NCI-H2107 treated with DMSO at 0.1 percent for 48 hours (cell line): Measurements from ENCODE around the gene UROD.
"Not testable (repeated sequence)": the region's sequence is repeated elsewhere in the genome, so short reads cannot be mapped to it uniquely, and the experiment has no call there.

Source experiments
- DNase-seq: peaks from one replicate; lab custom pipeline; 2025; ENCODE audit not compliant: unreplicated experiment; lab: John Stamatoyannopoulos, UW

UROD gene

DNA sequence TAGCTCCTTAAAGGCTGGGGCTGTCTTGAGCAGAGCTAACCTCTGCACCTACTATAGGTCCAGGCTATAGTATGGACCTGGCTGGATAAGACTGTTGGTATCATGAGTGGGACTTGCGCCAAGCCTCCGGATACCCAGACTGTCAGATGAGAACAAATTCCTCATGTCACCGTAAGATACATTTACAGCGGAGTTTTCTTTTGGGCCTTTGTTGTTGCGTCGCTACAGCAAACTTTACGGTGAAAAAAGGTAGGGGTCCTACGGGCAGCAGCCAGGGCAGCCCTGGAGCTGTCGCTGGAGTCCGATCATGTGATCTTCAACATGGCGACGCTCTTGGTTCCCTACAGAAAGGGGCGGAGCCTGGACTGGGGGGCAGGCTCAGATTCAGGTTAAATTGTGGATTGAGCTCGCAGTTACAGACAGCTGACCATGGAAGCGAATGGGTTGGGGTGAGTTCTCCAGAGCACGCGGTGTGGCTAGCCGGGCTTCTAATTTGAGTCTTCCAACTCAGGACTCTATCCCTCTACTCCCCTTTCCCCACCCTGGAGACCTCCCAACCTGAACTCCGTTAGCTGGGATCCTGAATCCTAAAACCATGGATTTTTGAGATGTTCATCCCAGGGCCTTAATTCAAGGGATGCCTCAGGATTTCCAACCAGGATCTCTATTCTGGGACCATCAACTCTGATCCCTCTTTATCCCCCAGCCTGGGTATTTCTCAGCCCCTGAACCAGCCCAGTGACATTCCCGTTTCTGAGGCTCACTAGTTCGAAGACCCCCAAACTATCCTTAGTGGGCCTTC is at the start of gene UROD:
Gene UROD (plus strand): TSS at position 418 of the 802 bp plus-strand sequence. CDS start 12 bp downstream, at position 430.
- peak; percentile 97 for DNase-seq

DNA sequence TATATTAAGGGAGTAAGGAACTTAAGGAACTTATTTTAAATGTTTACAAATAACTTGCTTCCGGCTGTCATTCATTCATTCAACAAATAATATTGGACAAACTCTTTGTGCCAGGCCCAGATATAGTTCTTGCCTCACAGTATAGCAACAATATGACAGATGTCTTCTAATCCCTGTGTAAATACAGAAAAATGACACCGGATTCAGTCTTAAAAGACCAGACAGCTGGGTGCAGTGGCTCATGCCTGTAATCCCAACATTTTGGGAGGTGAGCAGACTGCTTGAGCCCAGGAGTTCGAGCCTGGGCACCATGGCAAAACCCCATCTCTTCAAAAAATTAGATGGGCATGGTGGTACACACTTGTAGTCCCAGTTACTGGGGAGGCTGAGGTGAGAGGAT is 49.3 kb upstream of the UROD start:
- DNase-seq = no peak

DNA sequence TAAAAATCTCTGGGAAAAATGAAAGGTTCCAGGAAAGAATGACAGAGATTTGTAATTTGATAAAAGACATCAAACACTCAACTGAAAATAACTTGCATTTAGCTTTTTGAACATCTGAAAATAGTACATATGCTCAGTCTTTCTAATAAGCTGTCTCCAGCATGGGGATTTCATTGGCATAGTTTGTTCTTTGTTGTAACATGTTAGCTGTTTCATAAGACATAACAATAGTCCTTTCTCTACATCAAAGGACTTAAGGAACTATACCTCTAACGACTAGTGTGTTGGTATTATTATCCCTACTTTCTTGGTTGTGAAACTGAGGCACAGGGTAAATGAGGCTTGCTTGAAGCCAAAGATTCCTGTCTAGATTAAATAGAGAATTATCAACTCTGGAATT is 47.7 kb upstream of the UROD start:
- no peak for DNase-seq

DNA sequence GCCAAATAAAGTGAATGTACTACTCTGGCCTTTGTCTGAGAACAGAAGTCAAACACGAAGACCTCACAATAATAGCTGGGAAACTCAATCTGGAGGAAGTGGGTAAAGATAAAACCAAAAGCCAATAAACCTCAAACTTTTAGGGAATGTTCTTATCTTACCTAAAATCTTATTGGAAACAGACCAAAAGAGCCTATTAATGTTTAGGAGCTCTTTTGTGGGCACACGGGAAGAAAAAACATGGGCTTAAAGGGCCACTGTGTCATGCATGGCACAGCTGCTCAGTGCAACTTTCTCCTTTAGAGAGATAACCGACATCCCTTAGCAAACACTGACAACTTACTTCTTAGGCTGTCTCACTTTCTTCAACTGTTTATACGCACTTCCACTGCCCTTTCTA is 41.7 kb upstream of the UROD start:
- DNase-seq = no peak

DNA sequence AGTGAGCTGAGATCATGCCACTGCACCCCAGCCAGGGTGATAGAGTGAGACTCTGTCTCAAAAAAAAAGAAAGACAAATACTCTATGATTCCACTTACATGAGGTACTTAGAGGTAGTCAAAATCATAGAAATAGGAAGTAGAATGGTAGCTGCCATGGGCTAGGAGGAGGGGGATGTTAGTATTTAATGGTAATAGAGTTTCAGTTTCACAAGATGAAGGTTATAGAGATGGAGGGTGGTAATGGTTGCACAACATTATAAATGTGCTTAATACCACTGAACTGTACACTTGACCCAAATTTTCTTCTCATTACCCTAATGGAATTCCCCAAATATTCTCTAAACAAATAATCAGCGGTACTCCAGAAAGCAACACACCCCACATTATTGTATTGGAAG is 38.4 kb upstream of the UROD start:
- no peak for DNase-seq

DNA sequence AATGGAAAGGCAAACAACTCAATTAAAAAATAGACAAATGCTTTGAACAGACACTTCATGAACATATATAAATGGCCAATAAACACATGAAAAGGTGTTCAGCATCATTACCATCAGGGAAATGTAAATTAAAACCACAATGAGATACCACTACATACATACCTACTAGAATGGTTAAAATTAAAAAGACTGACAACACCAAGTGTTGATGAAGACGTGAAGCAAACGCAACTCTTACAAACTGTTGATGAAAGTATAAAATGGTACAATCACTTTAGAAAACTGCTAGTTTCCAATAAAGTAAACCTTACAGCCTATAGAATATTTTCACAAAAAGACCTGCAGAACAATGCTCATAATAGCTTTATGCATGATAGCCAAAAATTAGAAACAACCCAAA is 35.8 kb upstream of the UROD start:
- no peak for DNase-seq

DNA sequence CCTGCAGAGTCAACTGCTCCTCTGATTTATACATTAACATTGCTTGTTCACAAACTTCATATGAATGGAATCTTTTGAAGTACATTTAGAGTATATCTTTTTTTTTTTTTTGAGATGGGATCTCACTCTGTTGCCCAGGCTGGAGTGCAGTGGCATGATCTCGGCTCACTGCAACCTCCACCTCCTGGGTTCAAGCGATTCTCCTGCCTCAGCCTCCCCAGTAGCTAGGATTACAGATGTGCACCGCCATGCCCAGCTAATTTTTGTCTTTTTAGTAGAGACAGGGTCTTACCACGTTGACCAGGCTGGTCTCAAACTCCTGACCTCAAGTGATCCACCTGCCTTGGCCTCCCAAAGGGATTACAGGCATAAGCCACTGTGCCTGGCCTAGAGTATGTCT is 34.7 kb upstream of the UROD start:
- DNase-seq = not testable (repeated sequence)

DNA sequence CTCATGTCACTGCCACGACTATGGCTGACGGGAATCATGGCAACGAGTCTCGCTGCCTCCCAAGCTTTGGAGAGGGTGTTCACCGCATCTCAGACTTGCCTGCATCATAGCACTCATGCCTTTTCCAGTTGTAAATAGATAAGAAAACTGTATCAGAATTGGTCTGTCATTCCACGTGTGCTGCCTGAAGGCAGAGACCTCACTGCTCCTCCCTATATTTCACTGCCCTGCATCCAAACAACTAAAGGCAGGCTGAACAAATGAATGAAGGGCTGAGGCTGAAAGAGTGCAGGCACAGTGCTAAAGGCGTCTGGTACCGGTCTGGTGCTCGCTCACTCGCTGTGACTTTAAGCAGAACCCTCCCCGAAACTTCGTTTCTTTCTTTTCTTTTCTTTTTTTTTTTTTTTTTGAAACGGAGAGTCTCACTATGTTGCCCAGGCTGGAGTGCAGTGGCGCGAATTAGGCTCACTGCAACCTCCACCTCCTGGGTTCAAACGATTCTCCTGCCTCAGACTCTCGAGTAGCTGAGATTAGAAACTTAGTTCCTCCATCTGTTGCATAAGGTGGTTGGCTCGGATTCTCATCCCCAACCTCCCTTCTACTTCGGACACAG is 26.2 kb upstream of the UROD start:
- no peak for DNase-seq

DNA sequence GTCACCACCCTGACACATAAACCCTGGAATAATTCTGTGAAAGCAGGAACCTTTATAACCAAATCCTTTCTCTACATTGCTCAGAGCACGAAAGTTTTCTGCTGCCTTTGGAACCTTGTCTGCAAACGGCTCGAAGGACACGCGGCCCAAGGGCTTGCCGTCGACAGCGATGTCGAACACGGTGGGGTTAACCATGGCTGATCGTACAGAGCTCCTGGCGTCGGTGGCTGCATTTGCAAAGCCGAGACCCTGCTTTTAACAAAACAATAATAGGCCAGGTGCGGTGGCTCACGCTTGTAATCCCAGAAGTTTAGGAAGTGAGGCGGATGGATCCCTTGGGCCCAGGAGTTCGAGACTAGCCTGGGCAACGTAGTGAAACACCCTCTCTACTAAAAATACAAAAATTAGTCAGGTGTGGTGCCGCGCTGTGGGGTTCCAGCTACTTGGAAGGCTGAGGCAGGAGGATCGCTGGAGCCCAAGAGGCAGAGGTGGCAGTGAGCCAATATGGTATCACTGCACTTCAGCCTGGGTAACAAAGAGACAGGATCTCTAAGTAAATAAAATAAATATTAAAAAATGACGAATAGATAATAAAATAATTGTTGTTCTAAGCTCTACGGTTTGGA is 23.4 kb upstream of the UROD start:
- DNase-seq = no peak

DNA sequence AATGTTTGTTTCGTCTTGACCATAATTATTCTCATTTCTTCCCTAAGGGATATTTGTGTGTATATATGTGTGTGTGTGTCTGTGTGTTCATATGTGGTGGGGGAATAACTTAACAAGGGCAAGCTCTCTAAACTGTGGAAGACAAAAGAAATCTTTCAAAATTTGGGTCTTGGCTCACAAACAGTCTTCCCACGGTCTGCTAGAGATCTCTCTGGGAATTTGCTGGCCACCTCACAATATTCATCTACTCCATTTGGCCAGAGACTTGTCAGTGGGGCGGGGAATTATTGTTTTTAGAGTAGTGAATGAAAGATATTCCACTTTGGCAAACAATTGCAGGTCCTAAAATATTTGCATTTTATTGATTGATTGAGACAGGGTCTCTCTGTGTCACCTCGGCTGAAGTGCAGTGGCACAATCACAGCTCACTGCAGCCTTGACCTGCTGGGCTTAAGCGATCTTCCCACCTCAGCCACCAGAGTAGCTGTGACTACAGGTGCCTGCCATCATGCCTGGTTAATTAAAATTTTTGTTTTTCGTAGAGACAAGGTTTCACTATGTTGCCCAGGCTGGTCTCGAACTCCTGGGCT is 17.6 kb upstream of the UROD start:
- no peak for DNase-seq

DNA sequence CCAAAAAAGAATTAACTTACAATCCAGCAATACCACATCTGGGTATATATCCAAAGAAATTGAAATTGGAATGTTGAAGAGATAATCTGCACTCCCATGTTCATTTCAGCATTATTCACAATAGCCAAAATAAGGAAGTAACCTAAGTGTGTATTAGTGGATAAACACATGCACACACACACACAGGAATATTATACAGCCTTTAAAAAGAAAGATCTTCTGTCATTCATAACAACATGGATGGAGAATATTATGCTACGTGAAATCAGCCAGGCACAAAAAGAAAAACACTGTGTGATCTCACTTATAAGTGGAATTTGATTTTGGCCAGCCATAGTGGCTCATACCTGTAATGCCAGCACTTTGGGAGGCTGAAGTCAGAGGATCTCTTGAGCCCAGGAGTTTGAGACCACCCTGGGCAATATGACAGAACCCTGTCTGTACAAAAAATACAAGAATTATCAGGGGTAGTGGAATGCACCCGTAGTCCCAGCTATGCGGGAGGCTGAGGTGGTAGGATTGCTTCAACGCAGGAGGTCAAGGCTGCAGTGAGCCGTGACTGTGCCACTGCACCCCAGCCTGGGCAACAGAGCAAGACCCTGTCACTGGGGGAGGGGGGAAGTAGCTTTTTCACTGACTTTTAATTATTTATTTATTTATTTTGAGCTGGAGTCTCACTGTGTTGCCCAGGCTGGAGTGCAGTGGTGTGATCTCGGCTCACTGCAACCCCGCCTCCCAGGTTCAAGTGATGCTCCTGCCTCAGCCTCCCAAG is 16.4 kb upstream of the UROD start:
- DNase-seq = no peak

DNA sequence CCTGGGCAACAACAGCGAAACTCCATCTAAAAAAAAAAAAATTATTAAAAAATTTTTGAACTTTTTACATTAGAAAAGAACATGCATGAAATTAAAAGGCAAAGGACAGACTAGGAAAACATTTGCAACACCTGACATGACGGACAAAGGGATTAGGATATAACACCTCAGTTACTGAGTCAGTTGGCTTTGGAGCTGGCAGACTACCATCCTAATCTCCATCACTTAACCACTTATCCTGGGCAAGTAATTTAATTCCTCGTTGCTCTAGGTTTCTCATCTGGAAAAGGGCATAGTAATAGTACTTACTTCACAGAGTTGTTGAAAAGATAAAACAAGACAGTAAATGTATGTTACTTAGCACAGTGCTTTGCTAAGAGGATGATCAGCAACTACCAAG is 12.8 kb upstream of the UROD start:
- DNase-seq = no peak

DNA sequence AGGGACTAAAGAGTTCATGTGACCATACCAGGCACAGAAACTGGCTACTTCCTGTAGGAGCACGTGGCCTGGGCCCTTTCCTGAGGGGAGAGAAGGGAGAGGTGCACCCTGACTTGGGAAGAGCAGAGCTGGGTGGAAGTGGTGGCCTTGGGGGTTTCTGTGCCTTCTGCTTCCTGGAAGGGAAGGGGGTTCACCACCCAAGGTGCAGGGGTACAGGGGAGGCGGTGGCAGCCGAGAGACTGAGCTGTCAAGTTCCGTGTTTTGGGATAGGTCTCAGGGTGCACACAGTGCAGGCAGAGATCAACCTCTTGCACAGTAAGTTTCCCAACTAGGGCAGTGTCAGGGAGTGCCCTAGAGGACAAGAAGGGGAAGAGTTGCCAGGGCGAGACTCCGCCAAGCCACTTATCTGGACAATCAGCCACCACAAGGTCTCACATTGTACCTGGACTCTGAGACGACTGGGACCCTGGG is 11.0 kb upstream of the UROD start:
- DNase-seq = no peak

DNA sequence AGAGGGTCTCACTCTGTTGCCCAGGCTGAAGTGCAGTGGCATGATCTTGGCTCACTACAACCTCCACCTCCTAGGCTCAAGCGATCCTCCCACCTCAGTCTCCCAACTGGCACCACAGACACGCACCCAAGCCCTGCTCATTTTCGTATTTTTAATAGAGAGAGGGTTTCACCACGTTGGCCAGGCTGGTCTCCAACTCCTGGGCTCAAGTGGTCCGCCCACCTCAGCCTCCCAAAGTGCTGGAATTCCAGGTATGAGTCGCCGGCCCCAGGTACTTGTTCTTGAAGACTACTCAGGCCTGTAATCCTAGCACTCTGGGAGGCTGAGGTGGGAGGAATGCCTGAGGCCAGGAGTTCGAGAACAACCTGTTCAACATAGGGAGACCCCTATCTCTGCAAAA is 10.5 kb upstream of the UROD start:
- DNase-seq = not testable (repeated sequence)

DNA sequence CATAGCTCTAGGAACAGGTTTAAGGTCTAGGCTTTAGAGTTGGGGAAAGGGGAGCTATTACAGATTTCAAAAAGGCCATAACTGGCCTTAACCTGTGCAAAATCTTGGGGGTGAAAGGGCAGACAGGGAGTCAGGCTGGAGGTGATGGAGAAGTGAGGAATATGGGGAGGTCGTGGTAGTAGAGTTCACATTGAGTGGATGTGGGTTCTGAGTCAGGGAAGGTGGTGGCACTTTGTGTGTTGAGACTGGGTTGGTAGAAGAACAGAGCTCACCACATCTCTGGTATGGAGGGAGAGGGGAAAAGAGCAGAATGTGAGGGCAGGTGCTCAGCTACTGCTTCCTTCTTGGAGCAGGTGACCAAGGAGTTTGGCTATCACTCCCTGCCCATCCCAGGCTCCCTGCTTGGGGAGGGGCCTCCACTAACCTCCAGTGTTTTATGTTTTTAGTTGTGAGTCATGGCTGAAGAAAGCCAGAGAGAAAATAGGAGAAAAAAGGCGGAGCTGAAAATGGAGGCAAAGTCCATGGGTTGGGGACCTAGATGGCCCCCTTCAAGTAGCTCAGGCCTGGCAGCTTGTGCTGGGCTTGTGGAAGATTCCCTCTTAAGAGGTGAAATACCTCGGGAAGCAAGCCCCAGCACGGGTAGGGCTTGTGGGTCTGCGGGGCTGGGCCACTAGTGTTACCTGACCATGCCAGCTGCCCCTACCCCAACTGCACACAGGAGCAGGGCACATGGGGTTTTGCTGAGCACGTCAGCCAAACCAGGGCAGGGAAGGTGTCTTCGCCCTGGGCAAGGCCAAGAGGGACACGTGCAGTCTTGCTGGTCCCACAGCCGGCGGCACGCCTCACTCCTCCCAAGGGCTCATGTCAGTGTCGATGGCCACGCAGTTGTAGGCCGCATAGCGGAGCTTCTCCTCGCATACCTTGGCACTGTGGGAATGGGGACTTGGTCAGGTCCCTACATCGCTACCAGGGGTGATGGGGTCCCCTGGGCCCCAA is 9.1 kb upstream of the UROD start:
- no peak for DNase-seq

DNA sequence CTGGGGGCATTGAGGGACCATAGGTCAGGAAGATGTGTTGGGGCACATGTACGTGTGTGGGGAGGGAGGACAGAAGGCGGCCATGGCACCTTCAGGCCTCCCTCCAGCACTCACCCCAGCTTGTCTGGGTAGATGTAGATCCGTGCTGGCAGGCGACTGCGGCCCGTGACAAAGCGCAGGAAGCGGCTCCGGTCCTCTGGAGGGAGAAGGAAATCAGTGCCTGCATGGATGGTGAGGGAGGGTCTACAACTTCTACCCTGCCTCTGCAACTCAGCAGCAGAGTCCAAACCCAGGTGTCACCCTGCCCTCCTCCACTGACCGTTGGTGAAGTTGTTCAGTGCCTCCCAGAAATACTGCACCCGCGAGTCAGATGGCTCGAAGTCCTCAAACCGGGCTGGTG is 8.3 kb upstream of the UROD start:
- DNase-seq = no peak

DNA sequence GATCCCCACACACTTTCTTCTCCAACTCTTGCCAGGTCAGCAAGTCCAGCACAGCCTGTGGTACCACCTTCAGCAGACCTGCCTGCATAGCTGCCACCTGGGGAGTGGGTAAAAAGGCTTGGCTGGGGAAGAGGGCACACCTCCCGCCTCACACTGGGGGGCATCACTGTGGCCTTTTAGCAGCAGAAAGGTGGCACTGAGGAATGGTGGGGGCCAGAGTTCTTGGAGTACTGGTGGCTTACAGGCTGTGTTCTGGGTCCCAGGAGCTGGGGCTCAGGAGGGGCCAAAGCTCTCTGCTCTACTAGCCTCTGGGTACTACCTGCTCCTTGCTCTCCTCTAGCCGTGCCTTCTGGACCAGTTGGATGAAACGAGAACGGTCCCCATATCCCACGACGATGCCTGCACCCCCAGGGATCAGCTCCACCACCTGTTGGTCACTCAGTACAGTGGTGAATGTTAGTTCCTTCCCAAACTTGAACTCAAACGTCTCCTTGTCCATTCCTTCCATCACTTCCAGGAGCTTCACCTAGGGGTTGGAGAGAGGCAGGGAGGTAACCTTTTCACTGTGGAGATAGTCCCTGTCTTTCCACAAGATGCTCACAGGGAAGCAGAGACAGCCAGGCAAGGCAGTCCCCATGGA is 7.7 kb upstream of the UROD start:
- no peak for DNase-seq

DNA sequence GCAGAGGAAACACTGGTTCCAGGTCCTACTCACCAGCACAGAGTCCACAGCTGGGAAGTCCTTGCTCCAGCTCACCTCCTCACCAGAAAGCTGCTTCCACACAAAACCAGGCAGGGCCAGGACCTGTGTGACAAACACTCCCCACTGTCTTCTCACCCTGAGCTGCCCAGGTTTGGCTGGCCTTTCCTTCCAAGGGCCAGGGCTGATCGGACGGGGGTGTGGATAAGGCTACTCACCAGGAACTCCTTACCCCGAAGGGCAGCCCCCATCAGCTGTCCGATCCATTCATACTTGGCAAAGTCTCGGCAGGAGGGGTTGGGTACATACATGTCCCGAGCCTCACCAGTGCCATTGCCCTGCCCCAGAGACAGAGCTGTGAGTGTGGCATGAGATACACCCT is 6.3 kb upstream of the UROD start:
- DNase-seq = no peak

DNA sequence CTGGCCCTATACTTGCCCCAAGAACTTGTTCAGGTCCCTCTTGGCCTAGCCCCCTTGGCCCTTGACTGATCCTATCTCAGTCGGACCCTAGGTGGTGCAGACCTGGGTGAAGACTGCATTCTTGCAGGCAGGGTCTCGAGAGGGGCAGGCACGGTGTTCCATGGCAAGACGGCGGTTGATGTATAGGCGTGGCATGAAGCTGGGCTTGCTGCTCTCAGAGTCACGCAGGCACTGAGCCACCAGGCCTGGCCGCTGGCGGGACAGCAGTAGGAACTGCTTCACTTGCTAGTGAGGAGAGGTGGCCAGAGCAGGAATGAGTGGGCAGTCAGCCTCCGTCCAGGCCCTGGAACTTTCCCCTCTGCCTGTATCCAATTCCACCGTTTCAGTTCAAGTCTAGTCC is 4.7 kb upstream of the UROD start:
- no peak for DNase-seq
